Renal cortical epithelial cell (primary cell): ENCODE data around the gene POLR2J3. TPM values are rescaled to one million over a fixed set of nuclear protein-coding genes. Genes with fewer than 3 reads are reported as not detected.
"Not testable (repeated sequence)": the region's sequence is repeated elsewhere in the genome, so short reads cannot be mapped to it uniquely, and the experiment has no call there.

Experiments used
- DNase-seq: peaks from one replicate; pipeline ENCODE4 v3.0.0-alpha.2; 2011; ENCODE audit warnings: low read depth
- total RNA-seq: library from RNA; depleted of rRNA; stranded (reverse); fragments of >200 nt; gene quantifications from 2 replicates; pipeline ENCODE4 v1.2.3, GENCODE V29; 2014

POLR2J3 gene
- total RNA-seq = 3.8 and 32.7 TPM in 2 replicates

GRCh38 chr7:102572261-102573239, at the start of gene POLR2J3:
Gene POLR2J3 (minus strand): TSS chr7:102572583. CDS start chr7:102572521, 62 bp downstream.
- DNase-seq = peak; percentile 74

- DNase-seq = not testable (repeated sequence)
These were observed 45.7 kb upstream of the POLR2J3 start for GRCh38 chr7:102618122-102618521.

GRCh38 chr7:102616507-102617125, 44.2 kb upstream of the POLR2J3 start, which contains the start of gene RASA4:
Gene RASA4 (minus strand): TSS chr7:102616756. CDS start chr7:102616689, 67 bp downstream.
- DNase-seq = not testable (repeated sequence)

- not testable (repeated sequence) for DNase-seq
These were observed 43.5 kb upstream of the POLR2J3 start for GRCh38 chr7:102615930-102616329.

GRCh38 chr7:102614873-102615272, 42.5 kb upstream of the POLR2J3 start:
- DNase-seq = not testable (repeated sequence)

GRCh38 chr7:102614346-102614697, 41.9 kb upstream of the POLR2J3 start:
- not testable (repeated sequence) for DNase-seq

- DNase-seq = not testable (repeated sequence)
These were observed 41.4 kb upstream of the POLR2J3 start for GRCh38 chr7:102613575-102614345.

GRCh38 chr7:102611675-102612325, 39.4 kb upstream of the POLR2J3 start:
- DNase-seq = not testable (repeated sequence)

- not testable (repeated sequence) for DNase-seq
These were observed 38.8 kb upstream of the POLR2J3 start for GRCh38 chr7:102611013-102611674.

- DNase-seq = not testable (repeated sequence)
These were observed 38.1 kb upstream of the POLR2J3 start for GRCh38 chr7:102610441-102610840.

- not testable (repeated sequence) for DNase-seq
These were observed 37.4 kb upstream of the POLR2J3 start for GRCh38 chr7:102609734-102610133.

- not testable (repeated sequence) for DNase-seq
These were observed 34.5 kb upstream of the POLR2J3 start for GRCh38 chr7:102606848-102607247.

- not testable (repeated sequence) for DNase-seq
These were observed 32.2 kb upstream of the POLR2J3 start for GRCh38 chr7:102604431-102605145.

- not testable (repeated sequence) for DNase-seq
These were observed 29.9 kb upstream of the POLR2J3 start for GRCh38 chr7:102602317-102602716.

GRCh38 chr7:102599699-102600098, 27.3 kb upstream of the POLR2J3 start:
- not testable (repeated sequence) for DNase-seq

- not testable (repeated sequence) for DNase-seq
These were observed 23.7 kb upstream of the POLR2J3 start for GRCh38 chr7:102596036-102596435.

- not testable (repeated sequence) for DNase-seq
These were observed 21.4 kb upstream of the POLR2J3 start for GRCh38 chr7:102593637-102594334.

- not testable (repeated sequence) for DNase-seq
These were observed 20.2 kb upstream of the POLR2J3 start for GRCh38 chr7:102592477-102593019.

- not testable (repeated sequence) for DNase-seq
These were observed 17.5 kb upstream of the POLR2J3 start for GRCh38 chr7:102589857-102590256.
